ENCODE measurements around the gene ZG16. TPM values are rescaled to one million over a fixed set of nuclear protein-coding genes. Genes with fewer than 3 reads are reported as not detected.
A peak's percentile ranks its signal among the peaks of the same experiment; 100 is the strongest.
"Not testable (repeated sequence)": the region's sequence is repeated elsewhere in the genome, so short reads cannot be mapped to it uniquely, and the experiment has no call there.

ZG16 gene, protein sequence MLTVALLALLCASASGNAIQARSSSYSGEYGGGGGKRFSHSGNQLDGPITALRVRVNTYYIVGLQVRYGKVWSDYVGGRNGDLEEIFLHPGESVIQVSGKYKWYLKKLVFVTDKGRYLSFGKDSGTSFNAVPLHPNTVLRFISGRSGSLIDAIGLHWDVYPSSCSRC
- total RNA-seq (under 1 TPM in 2 of 5 donors, not detected in 3; 0.09 to 0.15 TPM), total RNA-seq (0 to 0.09 (median 0) reads per million in 29 experiments)
- not detected for total RNA-seq (2013)

- ATAC-seq (replicated peaks in 1 of 4) (no peak), DNase-seq (no peak)
- WGBS (ENCODE audit: insufficient coverage) = 92% methylated on average over 4 of the region's 10 CpGs
- Mint-ChIP-seq H3K27me3 (no peaks in the 10 kb centered on the region), H3K4me3 (no peak within 1 kb of the TSS), H3K4me1 (peaks cover 5 to 28% (median 8%) of the 10 kb centered on the region in 3 donors), H3K9me3 (no peaks in the 10 kb centered on the region), H3K36me3 (no peaks in the 10 kb centered on the region), H3K27ac (peak within 1 kb of the TSS in 1 of 2 donors; percentile 5)
- ChIA-PET CTCF (interaction anchor here (0.5 to 0.6 kb wide), 2 partner anchors 24 to 68 kb away, joined by 4 to 7 read pairs; no protein-coding TSS in a partner anchor), POLR2A (interaction anchor here in 1 of 2 donors (1.0 kb wide), 1 partner anchor 18 kb away, joined by 3 read pairs; no protein-coding TSS in a partner anchor)
- Histone ChIP-seq H3K4me3 (ENCODE audit: control insufficient read depth in 1 of 2, extremely low read depth in 1 of 2, low read length in 1 of 2) (no peak within 1 kb of the TSS), H3K36me3 (ENCODE audit: control insufficient read depth in 2 of 2, extremely low read depth in 1 of 2, insufficient read depth in 1 of 2, low read length in 1 of 2) (no peaks in the 10 kb centered on the region), H3K9me3 (no peaks in the 10 kb centered on the region), H3K27ac (ENCODE audit: low read length) (no peak within 1 kb of the TSS), H3K4me1 (ENCODE audit: control insufficient read depth in 1 of 2, extremely low read depth in 1 of 2, insufficient read depth in 2 of 2, low read length in 2 of 2) (no peaks in the 10 kb centered on the region), H3K27me3 (replicated peaks in 1 of 2; ENCODE audit: control insufficient read depth in 2 of 2, extremely low read depth in 1 of 2, insufficient read depth in 2 of 2, low read length in 1 of 2) (peaks cover 0 to 3% of the 10 kb centered on the region in 2 experiments)
Observed at GRCh38 chr16:29777576-29778350, at the start of gene ZG16. TSS of gene ZG16 (plus strand) at chr16:29778256. CDS start at chr16:29779267, 1,011 bp downstream.

- Histone ChIP-seq H3K9me3 (no peaks in the 10 kb centered on the region), H3K27me3 (replicated peaks in 1 of 2; ENCODE audit: control insufficient read depth in 2 of 2, extremely low read depth in 1 of 2, insufficient read depth in 2 of 2, low read length in 1 of 2) (no peaks in the 10 kb centered on the region), H3K4me1 (ENCODE audit: control insufficient read depth in 1 of 2, extremely low read depth in 1 of 2, insufficient read depth in 2 of 2, low read length in 2 of 2) (peaks cover 0 to 26% of the 10 kb centered on the region in 2 experiments), H3K36me3 (ENCODE audit: control insufficient read depth in 2 of 2, extremely low read depth in 1 of 2, insufficient read depth in 1 of 2, low read length in 1 of 2) (no peaks in the 10 kb centered on the region), H3K4me3 (ENCODE audit: control insufficient read depth in 1 of 2, extremely low read depth in 1 of 2, low read length in 1 of 2) (no peak overlapping the region), H3K27ac (ENCODE audit: low read length) (no peak overlapping the region)
- CTCF ChIA-PET = interaction anchor here in 1 of 2 donors (0.9 to 1.7 kb wide), 4 partner anchors 10 to 56 kb away, joined by 3 to 10 read pairs (median 4); no protein-coding TSS in a partner anchor
- Mint-ChIP-seq H3K9me3 (peaks cover 0 to 3% (median 0%) of the 10 kb centered on the region in 3 donors), H3K4me1 (peaks cover 25 to 39% (median 34%) of the 10 kb centered on the region in 3 donors), H3K4me3 (no peak overlapping the region), H3K27ac (no peak overlapping the region), H3K36me3 (peaks cover 3% of the 10 kb centered on the region), H3K27me3 (no peaks in the 10 kb centered on the region)
- WGBS (ENCODE audit: insufficient coverage) = 27% methylated on average over 1 of the region's 6 CpGs
- POLR2A ChIA-PET = no interaction called here
- peak in 1 of 35 experiments; percentile 33 for DNase-seq
- ATAC-seq (replicated peaks in 1 of 4) = no peak
Observed at GRCh38 chr16:29729116-29729521, 48.9 kb upstream of the ZG16 start.

- POLR2A ChIA-PET = interaction anchor here in 1 of 2 donors (0.6 kb wide), 1 partner anchor 117 kb away, joined by 4 read pairs; no protein-coding TSS in a partner anchor
- Mint-ChIP-seq H3K9me3 (peaks cover 0 to 3% (median 0%) of the 10 kb centered on the region in 3 donors), H3K27me3 (no peaks in the 10 kb centered on the region), H3K36me3 (peaks cover 3% of the 10 kb centered on the region), H3K27ac (peak overlapping the region in 1 of 2 donors; percentile 57), H3K4me3 (peak overlapping the region in 1 of 3 donors; percentile 42), H3K4me1 (peaks cover 27 to 39% (median 35%) of the 10 kb centered on the region in 3 donors)
- 76% methylated on average over 4 of the region's 7 CpGs for WGBS (ENCODE audit: insufficient coverage)
- no peaks in the 10 kb centered on the region for H3K36me3 ChIP-seq (ENCODE audit: control insufficient read depth in 2 of 2, extremely low read depth in 1 of 2, insufficient read depth in 1 of 2, low read length in 1 of 2)
- H3K27ac ChIP-seq (ENCODE audit: low read length) = no peak overlapping the region
- peaks cover 0 to 26% of the 10 kb centered on the region in 2 experiments for H3K4me1 ChIP-seq (ENCODE audit: control insufficient read depth in 1 of 2, extremely low read depth in 1 of 2, insufficient read depth in 2 of 2, low read length in 2 of 2)
- H3K27me3 ChIP-seq (replicated peaks in 1 of 2; ENCODE audit: control insufficient read depth in 2 of 2, extremely low read depth in 1 of 2, insufficient read depth in 2 of 2, low read length in 1 of 2) = no peaks in the 10 kb centered on the region
- ATAC-seq (replicated peaks in 1 of 4) = no peak
- CTCF ChIA-PET = no interaction called here
- DNase-seq = no peak
- H3K4me3 ChIP-seq (ENCODE audit: control insufficient read depth in 1 of 2, extremely low read depth in 1 of 2, low read length in 1 of 2) = no peak overlapping the region
- no peaks in the 10 kb centered on the region for H3K9me3 ChIP-seq
Observed at GRCh38 chr16:29730649-29731048, 47.4 kb upstream of the ZG16 start.

GRCh38 chr16:29731768-29732601, 46.1 kb upstream of the ZG16 start:
- CTCF ChIA-PET = interaction anchor here in 1 of 2 donors (0.5 to 1.3 kb wide), 3 partner anchors 9 to 12 kb away, joined by 3 to 11 read pairs (median 4); no protein-coding TSS in a partner anchor
- H3K27ac ChIP-seq (ENCODE audit: low read length); H3K36me3 Mint-ChIP-seq; H3K27me3 ChIP-seq (replicated peaks in 1 of 2; ENCODE audit: control insufficient read depth in 2 of 2, extremely low read depth in 1 of 2, insufficient read depth in 2 of 2, low read length in 1 of 2); H3K9me3 Mint-ChIP-seq; H3K9me3 ChIP-seq; H3K27me3 Mint-ChIP-seq; H3K4me3 Mint-ChIP-seq; H3K36me3 ChIP-seq (ENCODE audit: control insufficient read depth in 2 of 2, extremely low read depth in 1 of 2, insufficient read depth in 1 of 2, low read length in 1 of 2); H3K4me3 ChIP-seq (ENCODE audit: control insufficient read depth in 1 of 2, extremely low read depth in 1 of 2, low read length in 1 of 2): not testable (repeated sequence)
- Mint-ChIP-seq H3K27ac (peak overlapping the region; percentile 24 to 43), H3K4me1 (peaks cover 39 to 53% (median 49%) of the 10 kb centered on the region in 3 donors)
- no CpG with 5 or more reads among the region's 13 CpGs for whole genome bisulfite sequencing (ENCODE audit: insufficient coverage)
- POLR2A ChIA-PET = interaction anchor here (0.6 to 1.0 kb wide), 4 partner anchors 14 to 1379 kb away, joined by 3 to 5 read pairs (median 4); no protein-coding TSS in a partner anchor
- DNase-seq (peak in 4 of 35 experiments; percentile 11 to 57 (median 32)), ATAC-seq (replicated peaks in 1 of 4) (peak in 1 of 4 experiments; percentile 54)
- peaks cover 8 to 36% of the 10 kb centered on the region in 2 experiments for H3K4me1 ChIP-seq (ENCODE audit: control insufficient read depth in 1 of 2, extremely low read depth in 1 of 2, insufficient read depth in 2 of 2, low read length in 2 of 2)

GRCh38 chr16:29734786-29735185, 43.3 kb upstream of the ZG16 start:
- Mint-ChIP-seq H3K4me1 (peaks cover 60 to 70% (median 69%) of the 10 kb centered on the region in 3 donors), H3K27ac (peak overlapping the region; percentile 43 to 85), H3K27me3 (no peaks in the 10 kb centered on the region), H3K9me3 (peaks cover 0 to 3% (median 0%) of the 10 kb centered on the region in 3 donors), H3K36me3 (peaks cover 6% of the 10 kb centered on the region), H3K4me3 (no peak overlapping the region)
- peaks cover 0 to 4% of the 10 kb centered on the region in 2 donors for H3K36me3 ChIP-seq (ENCODE audit: control insufficient read depth in 2 of 2, extremely low read depth in 1 of 2, insufficient read depth in 1 of 2, low read length in 1 of 2)
- H3K27ac ChIP-seq (ENCODE audit: low read length) = no peak overlapping the region
- ChIA-PET CTCF (no interaction called here), POLR2A (interaction anchor here in 1 of 2 donors (0.5 kb wide), 1 partner anchor 27 kb away, joined by 4 read pairs; no protein-coding TSS in a partner anchor)
- no peak overlapping the region for H3K4me3 ChIP-seq (ENCODE audit: control insufficient read depth in 1 of 2, extremely low read depth in 1 of 2, low read length in 1 of 2)
- no peaks in the 10 kb centered on the region for H3K27me3 ChIP-seq (replicated peaks in 1 of 2; ENCODE audit: control insufficient read depth in 2 of 2, extremely low read depth in 1 of 2, insufficient read depth in 2 of 2, low read length in 1 of 2)
- no peaks in the 10 kb centered on the region for H3K9me3 ChIP-seq
- ATAC-seq (replicated peaks in 1 of 4) (no peak), DNase-seq (no peak)
- WGBS (ENCODE audit: insufficient coverage) = no CpG with 5 or more reads among the region's 1 CpG
- H3K4me1 ChIP-seq (ENCODE audit: control insufficient read depth in 1 of 2, extremely low read depth in 1 of 2, insufficient read depth in 2 of 2, low read length in 2 of 2) = peaks cover 27 to 56% of the 10 kb centered on the region in 2 experiments
